ENCODE data around the gene PLPP2. TPM values are rescaled to one million over a fixed set of nuclear protein-coding genes. Genes with fewer than 3 reads are reported as not detected.

The PLPP2 gene
- total RNA-seq, 1 experiment from 2014 or later: not detected

GRCh38 chr19:313988-314815 lies 23.0 kb upstream of the PLPP2 start:
- BruUV-seq (replicated peaks): no TSS peak
- H3F3A ChIP-seq (ENCODE audit: low read length, unreplicated experiment): no peaks in the 10 kb centered on the region
- no peaks in the 10 kb centered on the region for H3K79me2 ChIP-seq (ENCODE audit: low read length)
- H3K4me2 ChIP-seq (ENCODE audit: low read length): no peak overlapping the region
- no peaks in the 10 kb centered on the region for H3K27me3 ChIP-seq (ENCODE audit: low read length)
- POLR2A ChIA-PET (ENCODE audit: unreplicated experiment): no interaction called here
- H3K9ac ChIP-seq (ENCODE audit: low read length): no peak overlapping the region
- H3K36me3 ChIP-seq (ENCODE audit: low read depth, low read length): no peaks in the 10 kb centered on the region
- no peak overlapping the region for H3K27ac ChIP-seq (ENCODE audit: low read length)
- no peaks in the 10 kb centered on the region for H3K4me1 ChIP-seq (ENCODE audit: insufficient read depth, low read length)
- intact Hi-C loops (cut with micrococcal nuclease): no loop called here
- CTCF ChIA-PET: no interaction called here
- H3K9me3 ChIP-seq (ENCODE audit: low read length): no peaks in the 10 kb centered on the region
- H4K20me1 ChIP-seq (ENCODE audit: low read length): no peaks in the 10 kb centered on the region
- H2AFZ ChIP-seq (ENCODE audit: low read length): no peak overlapping the region
- no peak overlapping the region for H3K4me3 ChIP-seq (ENCODE audit: low read length)
- DNase-seq (no peak), ATAC-seq (no peak)
- no peaks in the 10 kb centered on the region for H3K9me2 ChIP-seq (replicated peaks; ENCODE audit: low read length)
- TF ChIP-seq EZH2phosphoT487 (IDR thresholded peaks at IDR 0.05; ENCODE audit: borderline replicate concordance, low read length) (no peak), EZH2 (IDR thresholded peaks at IDR 0.05; ENCODE audit: low read length, unreplicated experiment) (no peak)
- TF ChIP-seq, protein P1, sequence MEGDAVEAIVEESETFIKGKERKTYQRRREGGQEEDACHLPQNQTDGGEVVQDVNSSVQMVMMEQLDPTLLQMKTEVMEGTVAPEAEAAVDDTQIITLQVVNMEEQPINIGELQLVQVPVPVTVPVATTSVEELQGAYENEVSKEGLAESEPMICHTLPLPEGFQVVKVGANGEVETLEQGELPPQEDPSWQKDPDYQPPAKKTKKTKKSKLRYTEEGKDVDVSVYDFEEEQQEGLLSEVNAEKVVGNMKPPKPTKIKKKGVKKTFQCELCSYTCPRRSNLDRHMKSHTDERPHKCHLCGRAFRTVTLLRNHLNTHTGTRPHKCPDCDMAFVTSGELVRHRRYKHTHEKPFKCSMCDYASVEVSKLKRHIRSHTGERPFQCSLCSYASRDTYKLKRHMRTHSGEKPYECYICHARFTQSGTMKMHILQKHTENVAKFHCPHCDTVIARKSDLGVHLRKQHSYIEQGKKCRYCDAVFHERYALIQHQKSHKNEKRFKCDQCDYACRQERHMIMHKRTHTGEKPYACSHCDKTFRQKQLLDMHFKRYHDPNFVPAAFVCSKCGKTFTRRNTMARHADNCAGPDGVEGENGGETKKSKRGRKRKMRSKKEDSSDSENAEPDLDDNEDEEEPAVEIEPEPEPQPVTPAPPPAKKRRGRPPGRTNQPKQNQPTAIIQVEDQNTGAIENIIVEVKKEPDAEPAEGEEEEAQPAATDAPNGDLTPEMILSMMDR (conservative IDR thresholded peaks at IDR 0.05; ENCODE audit: low read depth, low read length): no peak

GRCh38 chr19:313169-313987 lies 22.2 kb upstream of the PLPP2 start:
- H3K9me2 ChIP-seq (replicated peaks; ENCODE audit: low read length): no peaks in the 10 kb centered on the region
- H3K36me3 ChIP-seq (ENCODE audit: low read depth, low read length): no peaks in the 10 kb centered on the region
- ATAC-seq (no peak), DNase-seq (no peak)
- no peak overlapping the region for H2AFZ ChIP-seq (ENCODE audit: low read length)
- no peaks in the 10 kb centered on the region for H4K20me1 ChIP-seq (ENCODE audit: low read length)
- POLR2A ChIA-PET (ENCODE audit: unreplicated experiment): no interaction called here
- no peaks in the 10 kb centered on the region for H3K4me1 ChIP-seq (ENCODE audit: insufficient read depth, low read length)
- no peak overlapping the region for H3K4me2 ChIP-seq (ENCODE audit: low read length)
- CTCF ChIA-PET: no interaction called here
- H3K79me2 ChIP-seq (ENCODE audit: low read length): no peaks in the 10 kb centered on the region
- no TSS peak for BruUV-seq (replicated peaks)
- intact Hi-C loops (cut with micrococcal nuclease): no loop called here
- H3K9ac ChIP-seq (ENCODE audit: low read length): no peak overlapping the region
- TF ChIP-seq EZH2phosphoT487 (IDR thresholded peaks at IDR 0.05; ENCODE audit: borderline replicate concordance, low read length) (no peak), EZH2 (IDR thresholded peaks at IDR 0.05; ENCODE audit: low read length, unreplicated experiment) (no peak)
- TF ChIP-seq, protein P1 (conservative IDR thresholded peaks at IDR 0.05; ENCODE audit: low read depth, low read length): no peak
- no peak overlapping the region for H3K4me3 ChIP-seq (ENCODE audit: low read length)
- H3K27me3 ChIP-seq (ENCODE audit: low read length): no peaks in the 10 kb centered on the region
- H3F3A ChIP-seq (ENCODE audit: low read length, unreplicated experiment): no peaks in the 10 kb centered on the region
- H3K9me3 ChIP-seq (ENCODE audit: low read length): no peaks in the 10 kb centered on the region
- H3K27ac ChIP-seq (ENCODE audit: low read length): no peak overlapping the region

Measured in PC-3 (cell line).